ENCODE results near the gene ZBTB7B. TPM values are rescaled to one million over a fixed set of nuclear protein-coding genes. Genes with fewer than 3 reads are reported as not detected.

Gene ZBTB7B
- total and polyA plus RNA-seq, 9 of the 15 experiments (the other 6 are each of a cell fraction or from before 2014, with no cell fraction given) = 0.04 to 46.5 (median 15.2) TPM

DNA sequence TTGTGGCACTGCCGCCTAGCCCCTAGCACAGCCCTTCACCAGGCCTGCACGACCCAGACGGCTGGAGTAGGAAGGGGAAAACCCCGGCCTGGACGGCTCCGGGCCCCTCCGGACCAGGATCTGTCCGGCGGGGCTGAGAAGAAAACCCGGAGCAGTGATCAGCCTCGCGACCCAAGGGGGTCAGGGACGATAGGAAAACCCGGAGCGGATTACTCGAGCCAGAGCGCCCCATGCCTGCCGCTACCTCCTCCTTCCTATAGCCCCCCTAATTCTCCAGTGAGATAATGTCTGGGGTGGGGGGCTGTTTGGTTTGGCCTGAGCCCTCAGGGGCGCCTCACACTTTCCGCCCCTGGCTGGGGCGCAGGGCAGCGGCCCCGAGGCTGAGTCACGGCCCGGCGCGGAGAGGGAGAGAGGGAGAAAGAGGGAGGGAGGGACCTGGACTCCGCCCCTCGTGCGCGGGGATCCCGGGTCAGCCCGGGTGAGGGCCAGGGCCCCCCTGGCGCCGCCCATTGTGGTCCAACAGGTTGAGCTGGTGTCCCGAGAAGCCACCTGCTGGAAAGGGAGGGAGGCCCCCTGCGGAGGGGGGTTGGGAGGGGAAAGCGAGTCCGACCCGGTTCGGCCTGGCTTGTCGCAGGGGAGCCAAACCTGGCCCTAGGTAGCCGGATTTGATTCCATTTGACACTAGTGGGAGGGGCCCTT, 1.7 kb upstream of the ZBTB7B start (continued):
- TF ChIP-seq, protein P1, sequence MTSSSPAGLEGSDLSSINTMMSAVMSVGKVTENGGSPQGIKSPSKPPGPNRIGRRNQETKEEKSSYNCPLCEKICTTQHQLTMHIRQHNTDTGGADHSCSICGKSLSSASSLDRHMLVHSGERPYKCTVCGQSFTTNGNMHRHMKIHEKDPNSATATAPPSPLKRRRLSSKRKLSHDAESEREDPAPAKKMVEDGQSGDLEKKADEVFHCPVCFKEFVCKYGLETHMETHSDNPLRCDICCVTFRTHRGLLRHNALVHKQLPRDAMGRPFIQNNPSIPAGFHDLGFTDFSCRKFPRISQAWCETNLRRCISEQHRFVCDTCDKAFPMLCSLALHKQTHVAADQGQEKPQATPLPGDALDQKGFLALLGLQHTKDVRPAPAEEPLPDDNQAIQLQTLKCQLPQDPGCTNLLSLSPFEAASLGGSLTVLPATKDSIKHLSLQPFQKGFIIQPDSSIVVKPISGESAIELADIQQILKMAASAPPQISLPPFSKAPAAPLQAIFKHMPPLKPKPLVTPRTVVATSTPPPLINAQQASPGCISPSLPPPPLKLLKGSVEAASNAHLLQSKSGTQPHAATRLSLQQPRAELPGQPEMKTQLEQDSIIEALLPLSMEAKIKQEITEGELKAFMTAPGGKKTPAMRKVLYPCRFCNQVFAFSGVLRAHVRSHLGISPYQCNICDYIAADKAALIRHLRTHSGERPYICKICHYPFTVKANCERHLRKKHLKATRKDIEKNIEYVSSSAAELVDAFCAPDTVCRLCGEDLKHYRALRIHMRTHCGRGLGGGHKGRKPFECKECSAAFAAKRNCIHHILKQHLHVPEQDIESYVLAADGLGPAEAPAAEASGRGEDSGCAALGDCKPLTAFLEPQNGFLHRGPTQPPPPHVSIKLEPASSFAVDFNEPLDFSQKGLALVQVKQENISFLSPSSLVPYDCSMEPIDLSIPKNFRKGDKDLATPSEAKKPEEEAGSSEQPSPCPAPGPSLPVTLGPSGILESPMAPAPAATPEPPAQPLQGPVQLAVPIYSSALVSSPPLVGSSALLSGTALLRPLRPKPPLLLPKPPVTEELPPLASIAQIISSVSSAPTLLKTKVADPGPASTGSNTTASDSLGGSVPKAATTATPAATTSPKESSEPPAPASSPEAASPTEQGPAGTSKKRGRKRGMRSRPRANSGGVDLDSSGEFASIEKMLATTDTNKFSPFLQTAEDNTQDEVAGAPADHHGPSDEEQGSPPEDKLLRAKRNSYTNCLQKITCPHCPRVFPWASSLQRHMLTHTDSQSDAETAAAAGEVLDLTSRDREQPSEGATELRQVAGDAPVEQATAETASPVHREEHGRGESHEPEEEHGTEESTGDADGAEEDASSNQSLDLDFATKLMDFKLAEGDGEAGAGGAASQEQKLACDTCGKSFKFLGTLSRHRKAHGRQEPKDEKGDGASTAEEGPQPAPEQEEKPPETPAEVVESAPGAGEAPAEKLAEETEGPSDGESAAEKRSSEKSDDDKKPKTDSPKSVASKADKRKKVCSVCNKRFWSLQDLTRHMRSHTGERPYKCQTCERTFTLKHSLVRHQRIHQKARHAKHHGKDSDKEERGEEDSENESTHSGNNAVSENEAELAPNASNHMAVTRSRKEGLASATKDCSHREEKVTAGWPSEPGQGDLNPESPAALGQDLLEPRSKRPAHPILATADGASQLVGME (CRISPR knock-in tag; IDR thresholded peaks at IDR 0.05) = peak; percentile 77; the same call in 1 of the 2 replicates
- TF ChIP-seq HMGN3 (IDR thresholded peaks at IDR 0.05; ENCODE audit: borderline replicate concordance, extremely low read depth, insufficient read length, low read depth, low read length) (peak; percentile 97), ZNF512 (tag; IDR thresholded peaks at IDR 0.05) (no peak), ADNP (tag; IDR thresholded peaks at IDR 0.05) (no peak), PPARD (CRISPR knock-in tag; IDR thresholded peaks at IDR 0.05) (no peak), TAF9B (IDR thresholded peaks at IDR 0.05; ENCODE audit: partially characterized antibody) (peak; percentile 89), ZNF780A (CRISPR knock-in tag; IDR thresholded peaks at IDR 0.05) (no peak), MCM2 (IDR thresholded peaks at IDR 0.05; ENCODE audit: low read depth) (no peak), CTBP1 (IDR thresholded peaks at IDR 0.05; ENCODE audit: borderline replicate concordance) (peak; percentile 90), ZNF740 (CRISPR knock-in tag; IDR thresholded peaks at IDR 0.05) (peak; percentile 89), ZNF740 (tag; IDR thresholded peaks at IDR 0.05) (peak in 1 of 2 experiments; percentile 85; a peak in 2 of 4 replicates), HMG20A (CRISPR knock-in tag; conservative IDR thresholded peaks at IDR 0.05) (no peak)
- TF ChIP-seq, protein P2, sequence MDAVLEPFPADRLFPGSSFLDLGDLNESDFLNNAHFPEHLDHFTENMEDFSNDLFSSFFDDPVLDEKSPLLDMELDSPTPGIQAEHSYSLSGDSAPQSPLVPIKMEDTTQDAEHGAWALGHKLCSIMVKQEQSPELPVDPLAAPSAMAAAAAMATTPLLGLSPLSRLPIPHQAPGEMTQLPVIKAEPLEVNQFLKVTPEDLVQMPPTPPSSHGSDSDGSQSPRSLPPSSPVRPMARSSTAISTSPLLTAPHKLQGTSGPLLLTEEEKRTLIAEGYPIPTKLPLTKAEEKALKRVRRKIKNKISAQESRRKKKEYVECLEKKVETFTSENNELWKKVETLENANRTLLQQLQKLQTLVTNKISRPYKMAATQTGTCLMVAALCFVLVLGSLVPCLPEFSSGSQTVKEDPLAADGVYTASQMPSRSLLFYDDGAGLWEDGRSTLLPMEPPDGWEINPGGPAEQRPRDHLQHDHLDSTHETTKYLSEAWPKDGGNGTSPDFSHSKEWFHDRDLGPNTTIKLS (IDR thresholded peaks at IDR 0.05; ENCODE audit: borderline replicate concordance, low read depth) = peak; percentile 72; the same call in 1 of the 2 replicates
- TF ChIP-seq, protein P3, sequence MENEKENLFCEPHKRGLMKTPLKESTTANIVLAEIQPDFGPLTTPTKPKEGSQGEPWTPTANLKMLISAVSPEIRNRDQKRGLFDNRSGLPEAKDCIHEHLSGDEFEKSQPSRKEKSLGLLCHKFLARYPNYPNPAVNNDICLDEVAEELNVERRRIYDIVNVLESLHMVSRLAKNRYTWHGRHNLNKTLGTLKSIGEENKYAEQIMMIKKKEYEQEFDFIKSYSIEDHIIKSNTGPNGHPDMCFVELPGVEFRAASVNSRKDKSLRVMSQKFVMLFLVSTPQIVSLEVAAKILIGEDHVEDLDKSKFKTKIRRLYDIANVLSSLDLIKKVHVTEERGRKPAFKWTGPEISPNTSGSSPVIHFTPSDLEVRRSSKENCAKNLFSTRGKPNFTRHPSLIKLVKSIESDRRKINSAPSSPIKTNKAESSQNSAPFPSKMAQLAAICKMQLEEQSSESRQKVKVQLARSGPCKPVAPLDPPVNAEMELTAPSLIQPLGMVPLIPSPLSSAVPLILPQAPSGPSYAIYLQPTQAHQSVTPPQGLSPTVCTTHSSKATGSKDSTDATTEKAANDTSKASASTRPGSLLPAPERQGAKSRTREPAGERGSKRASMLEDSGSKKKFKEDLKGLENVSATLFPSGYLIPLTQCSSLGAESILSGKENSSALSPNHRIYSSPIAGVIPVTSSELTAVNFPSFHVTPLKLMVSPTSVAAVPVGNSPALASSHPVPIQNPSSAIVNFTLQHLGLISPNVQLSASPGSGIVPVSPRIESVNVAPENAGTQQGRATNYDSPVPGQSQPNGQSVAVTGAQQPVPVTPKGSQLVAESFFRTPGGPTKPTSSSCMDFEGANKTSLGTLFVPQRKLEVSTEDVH (IDR thresholded peaks at IDR 0.05; ENCODE audit: low read depth, partially characterized antibody) = peak; percentile 66

All from K562 (cell line).